GM19468 (cell line): ENCODE data around the gene RPL19.

Experiments
- ATAC-seq: cut with Tn5 transposase; IDR thresholded peaks from one replicate; pipeline ENCODE4 v1.9.1; 2021; ENCODE audit warnings: mild to moderate bottlenecking, moderate library complexity, moderate number of reproducible peaks; ENCODE audit not compliant: unreplicated experiment; ENCODE audit errors: extremely low read depth

RPL19 gene

DNA sequence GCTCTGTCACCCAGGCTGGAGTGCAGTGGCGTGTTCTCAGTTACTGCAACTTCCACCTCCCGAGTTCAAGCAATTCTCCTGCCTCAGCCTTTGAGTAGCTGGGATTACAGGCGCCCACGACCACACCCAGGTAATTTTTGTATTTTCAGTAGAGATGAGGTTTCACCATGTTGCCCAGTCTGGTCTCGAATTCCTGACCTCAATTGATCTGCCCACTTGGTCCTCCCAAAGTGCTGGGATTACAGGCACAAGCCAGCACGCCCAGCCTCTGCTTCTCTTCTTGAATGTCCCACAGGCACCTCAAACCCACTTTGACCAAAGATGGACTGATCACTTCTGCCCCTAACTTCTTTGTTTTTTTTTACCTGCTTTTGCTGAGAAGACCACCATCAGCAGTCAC lies 29.5 kb upstream of the RPL19 start:
- no peak for ATAC-seq

DNA sequence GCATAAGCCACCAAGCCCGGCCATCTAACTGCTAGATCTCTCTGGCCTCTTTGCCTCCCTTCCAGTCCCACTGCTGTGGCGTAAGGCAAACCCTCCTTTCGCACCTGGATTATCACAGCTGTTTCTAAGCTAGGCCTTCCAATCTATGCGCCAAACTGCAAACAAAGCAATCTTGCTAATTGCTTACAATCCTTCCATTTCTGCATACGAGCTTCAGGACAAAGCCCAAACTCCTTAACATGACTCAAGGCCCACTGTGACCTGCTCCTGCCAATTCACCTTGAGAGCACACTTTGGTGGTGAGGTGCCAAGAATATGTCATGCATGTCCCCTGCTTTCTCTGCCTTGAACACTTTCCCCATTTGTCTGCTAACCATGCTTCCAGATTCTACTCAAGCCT lies 28.1 kb upstream of the RPL19 start:
- no peak for ATAC-seq

DNA sequence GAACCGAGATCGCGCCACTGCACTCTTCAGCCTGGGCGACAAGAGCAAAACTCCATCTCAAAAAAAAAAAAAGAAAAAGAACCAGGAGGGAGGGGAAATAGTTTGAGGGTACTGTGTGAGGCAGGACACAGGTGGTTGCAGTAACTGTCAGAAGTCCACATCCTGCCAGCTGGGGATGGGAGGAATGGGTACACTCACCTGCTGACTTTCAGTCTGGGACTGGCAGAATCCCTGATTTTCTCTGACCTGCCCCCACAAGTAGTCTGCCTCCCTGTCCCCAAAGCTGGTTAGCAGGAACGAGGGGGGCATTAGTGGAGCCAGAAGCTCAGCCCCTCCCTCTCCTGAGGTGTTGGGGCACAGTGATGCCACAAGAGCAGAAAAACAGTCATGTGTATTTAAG lies 27.0 kb upstream of the RPL19 start:
- no peak for ATAC-seq

DNA sequence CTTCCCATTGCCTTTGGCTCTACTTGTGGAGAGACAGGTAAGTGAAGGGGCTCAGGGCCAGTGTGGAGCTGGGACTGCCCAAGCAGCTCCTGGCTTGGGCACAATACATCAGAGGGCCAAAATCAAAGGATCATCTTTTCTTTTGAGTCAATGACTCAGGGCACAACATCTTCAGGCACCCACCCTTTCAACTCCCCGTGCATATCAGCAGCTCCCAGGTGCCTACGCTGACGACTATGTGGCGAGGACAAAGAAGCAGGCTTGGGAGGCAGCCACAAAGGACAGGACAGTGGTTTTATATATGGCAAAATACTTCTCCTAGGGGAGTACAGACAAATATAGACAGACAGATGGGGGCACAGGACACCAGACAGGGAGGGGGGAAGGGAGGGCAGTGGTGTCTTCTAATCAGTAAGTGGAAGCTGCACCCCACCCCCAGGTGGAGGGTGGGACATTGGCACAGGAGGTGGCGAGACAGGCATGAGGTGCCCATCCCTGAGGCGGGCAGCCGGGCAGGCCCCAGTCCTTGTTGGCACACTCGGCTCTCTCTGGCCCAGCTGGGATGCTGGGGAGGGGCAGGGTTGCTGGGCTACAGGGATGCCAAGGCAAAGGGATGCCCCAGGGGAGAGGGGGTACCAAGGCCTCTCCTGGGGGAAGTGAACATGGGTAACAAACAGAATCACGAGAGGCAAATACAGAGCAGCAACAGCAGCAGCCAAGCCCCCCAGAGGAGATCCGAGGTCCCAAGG lies 26.4 kb upstream of the RPL19 start:
- ATAC-seq: no peak

GRCh38 chr17:39174920-39175694 lies 25.0 kb upstream of the RPL19 start:
- no peak for ATAC-seq

GRCh38 chr17:39175695-39176093 lies 24.4 kb upstream of the RPL19 start:
- no peak for ATAC-seq

DNA sequence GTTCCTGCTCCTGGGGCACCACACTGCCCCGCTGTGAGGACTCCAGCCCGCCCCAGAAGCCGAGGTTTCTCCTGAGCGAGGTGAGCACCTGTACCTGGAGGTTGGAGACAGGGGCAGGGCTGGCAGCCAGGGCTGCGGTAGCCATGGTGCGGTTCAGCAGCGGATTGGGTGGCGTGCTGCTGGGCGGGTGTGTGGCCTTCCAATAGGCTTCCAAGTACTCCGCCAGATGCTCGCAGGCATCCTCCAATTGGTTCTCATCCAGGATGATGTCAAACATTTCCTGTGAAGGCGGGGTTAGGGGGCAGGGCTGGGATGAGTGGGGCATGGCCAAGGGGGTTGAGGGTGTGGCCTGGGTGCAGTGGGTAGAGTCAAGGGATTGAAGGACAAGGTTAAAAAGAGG lies 22.8 kb upstream of the RPL19 start:
- no peak for ATAC-seq

DNA sequence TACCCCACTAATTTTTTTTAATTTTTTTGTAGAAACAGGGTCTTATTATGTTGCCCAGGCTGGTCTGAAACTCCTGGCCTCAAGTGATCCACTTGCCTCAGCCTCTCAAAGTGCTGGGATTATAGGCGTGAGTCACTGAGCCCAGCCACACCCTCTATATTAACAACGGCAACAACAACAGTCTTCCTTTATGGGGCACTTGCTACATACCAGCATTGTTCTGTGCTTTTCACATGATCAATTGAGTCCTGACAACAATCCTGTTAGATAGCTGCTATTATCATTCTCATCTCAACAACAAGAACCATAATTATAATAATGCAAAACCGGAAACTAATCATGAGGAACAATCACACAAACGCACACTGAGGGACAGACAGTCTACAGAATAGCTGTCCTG lies 21.5 kb upstream of the RPL19 start:
- ATAC-seq: no peak

GRCh38 chr17:39181303-39181702 lies 18.8 kb upstream of the RPL19 start:
- ATAC-seq: no peak

DNA sequence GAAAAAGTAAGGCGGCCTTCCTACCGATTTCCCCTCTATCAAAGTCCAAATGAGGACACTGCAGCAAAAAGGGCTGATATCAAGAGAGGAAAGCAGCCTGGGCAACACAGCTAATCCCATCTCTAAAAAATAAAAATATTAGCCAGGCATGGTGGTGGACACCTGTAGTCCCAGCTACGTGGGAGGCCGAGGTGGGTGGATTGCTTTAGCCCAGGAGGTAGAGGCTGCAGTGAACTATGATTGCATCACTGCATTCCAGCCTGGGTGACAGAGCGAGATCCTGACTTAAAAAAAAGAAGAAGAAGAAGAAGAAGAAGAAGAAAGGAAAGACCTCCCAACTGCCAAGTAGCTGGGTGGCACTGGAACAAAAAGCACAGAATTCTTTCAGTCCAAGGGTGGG lies 17.0 kb upstream of the RPL19 start:
- no peak for ATAC-seq

DNA sequence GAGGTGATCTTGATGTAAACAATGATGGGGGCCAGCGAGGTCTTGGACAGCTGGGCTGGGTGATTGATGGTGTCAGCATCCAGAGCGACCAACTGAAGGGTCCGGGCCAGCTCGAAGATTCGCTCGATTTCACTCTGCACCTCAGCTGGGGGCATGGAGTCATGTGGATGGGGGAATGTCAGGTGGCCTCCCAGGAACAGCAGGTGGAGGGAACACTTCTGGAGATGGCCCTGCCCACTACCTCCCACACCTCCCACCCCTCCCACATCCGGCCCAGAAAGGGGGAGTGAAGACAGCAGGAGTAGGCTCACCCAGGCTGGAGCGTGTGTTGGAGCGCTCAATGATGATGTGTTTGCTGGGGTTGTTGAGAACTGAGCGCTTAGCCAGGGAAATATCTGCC lies 16.4 kb upstream of the RPL19 start:
- no peak for ATAC-seq

GRCh38 chr17:39186481-39187002 lies 13.5 kb upstream of the RPL19 start:
- ATAC-seq: no peak

GRCh38 chr17:39187152-39187830 lies 12.8 kb upstream of the RPL19 start:
- ATAC-seq: no peak

DNA sequence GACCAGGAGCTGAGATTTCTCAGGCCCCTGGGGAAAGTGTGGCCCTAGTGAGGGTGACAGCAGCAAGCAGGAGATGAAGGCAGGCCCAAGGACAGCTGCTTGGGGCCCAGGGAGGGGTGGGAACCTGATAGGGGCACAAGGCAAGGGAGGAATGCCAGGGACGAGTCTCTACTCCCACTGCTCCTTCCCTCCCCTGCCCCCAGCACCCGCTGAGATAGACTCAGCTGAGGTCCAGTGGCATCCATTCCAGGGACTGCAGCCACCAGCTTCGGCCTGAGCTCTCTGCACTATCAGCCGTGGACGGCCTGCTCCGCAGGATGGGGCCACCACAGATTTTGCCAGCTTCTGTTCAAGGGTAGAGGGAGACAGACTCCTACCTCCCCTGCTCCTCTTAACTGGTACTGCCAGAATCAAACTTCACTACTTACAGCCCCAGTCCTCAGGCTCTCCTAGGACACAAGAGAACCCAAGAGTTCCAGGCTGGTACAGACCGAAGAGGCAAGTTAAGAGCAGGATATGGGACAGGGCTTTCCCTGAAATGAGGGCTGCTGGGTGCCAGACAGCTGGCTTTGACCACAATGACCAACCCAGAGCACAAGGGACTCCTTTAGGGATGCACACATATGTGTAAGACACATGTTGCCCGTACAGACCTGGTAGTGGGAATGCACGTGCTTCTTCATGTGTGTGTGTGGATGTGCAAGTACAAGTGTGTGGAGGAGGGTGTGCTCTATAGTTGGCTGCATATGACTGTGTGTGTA lies 8.2 kb upstream of the RPL19 start:
- ATAC-seq: no peak

DNA sequence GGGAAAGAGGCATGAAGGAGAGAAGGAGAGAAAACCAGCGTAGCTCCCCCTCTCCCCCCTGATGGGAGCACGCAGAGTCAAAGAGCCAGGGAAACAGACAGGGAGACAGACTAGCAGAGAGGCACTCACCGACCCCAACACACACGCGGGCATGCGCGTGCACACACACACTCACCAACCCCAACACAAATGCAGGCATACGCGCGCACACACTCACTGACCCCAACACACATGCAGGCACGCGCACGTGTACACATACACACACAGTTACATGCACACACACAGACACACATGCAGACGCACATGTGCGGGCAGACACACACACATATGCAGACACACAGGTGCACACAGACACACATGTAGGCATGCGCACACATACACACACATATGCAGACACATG lies 7.2 kb upstream of the RPL19 start:
- no peak for ATAC-seq

DNA sequence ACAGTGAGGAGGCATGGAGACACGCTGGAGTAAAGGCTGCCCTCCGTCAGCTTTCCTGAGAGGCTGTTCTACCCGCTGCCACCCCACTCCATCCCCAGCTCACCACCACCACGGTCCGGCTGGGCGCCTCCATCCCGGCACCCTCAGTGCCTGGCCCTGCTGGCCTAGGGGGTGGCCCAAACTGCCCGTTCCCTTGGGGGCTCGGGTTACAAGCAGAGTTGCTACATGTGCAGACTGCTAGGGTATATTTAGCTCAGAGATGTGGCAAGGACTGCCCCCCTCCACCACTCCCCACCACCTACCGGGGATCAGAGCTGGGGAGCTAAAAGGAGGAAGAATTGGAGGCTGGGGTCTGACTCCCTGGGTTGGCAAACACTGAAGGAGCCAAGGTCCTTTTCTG lies 6.7 kb upstream of the RPL19 start:
- no peak for ATAC-seq

DNA sequence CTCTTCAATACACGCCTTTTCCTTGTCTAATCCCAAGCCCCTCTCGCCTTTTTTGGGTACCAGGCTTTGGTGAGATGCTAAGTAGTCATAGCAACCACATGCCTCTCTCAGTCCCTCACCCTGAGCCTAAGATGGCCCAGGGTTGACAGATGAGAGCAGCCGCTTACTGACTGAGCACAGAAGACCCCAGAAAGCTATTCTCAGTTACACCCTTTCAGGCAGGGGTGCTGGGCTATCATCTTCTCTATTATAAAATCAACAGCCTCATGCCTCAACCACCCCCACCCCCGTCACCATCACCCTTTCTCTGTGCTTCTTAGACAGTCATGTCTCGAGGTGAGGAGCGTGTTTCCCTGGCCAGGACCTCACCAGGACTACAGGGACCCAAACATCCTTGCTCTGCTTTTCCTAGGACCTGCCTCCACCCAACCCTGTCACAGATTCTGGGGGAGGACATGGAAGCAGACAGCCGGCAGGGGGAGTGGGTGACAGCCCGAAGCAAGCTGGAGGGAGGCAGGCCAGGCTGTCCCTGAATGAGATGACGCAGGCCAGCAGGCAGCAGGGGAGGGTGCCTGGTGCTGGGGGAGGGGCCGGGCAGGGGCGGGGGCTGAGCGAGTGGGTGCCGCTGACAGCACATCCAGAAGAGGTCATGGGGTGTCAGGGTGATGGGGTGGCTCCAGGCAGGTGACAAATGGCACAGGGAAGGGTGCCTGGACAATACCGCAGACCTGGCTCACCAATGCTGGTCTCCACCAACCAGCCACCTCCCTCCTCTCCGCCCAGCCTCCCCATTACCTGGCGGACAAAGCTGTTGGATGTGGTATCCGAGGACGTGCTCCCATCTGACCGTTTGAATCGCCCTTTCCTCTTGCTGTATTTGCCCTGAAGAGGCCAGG lies 5.7 kb upstream of the RPL19 start:
- ATAC-seq: no peak

DNA sequence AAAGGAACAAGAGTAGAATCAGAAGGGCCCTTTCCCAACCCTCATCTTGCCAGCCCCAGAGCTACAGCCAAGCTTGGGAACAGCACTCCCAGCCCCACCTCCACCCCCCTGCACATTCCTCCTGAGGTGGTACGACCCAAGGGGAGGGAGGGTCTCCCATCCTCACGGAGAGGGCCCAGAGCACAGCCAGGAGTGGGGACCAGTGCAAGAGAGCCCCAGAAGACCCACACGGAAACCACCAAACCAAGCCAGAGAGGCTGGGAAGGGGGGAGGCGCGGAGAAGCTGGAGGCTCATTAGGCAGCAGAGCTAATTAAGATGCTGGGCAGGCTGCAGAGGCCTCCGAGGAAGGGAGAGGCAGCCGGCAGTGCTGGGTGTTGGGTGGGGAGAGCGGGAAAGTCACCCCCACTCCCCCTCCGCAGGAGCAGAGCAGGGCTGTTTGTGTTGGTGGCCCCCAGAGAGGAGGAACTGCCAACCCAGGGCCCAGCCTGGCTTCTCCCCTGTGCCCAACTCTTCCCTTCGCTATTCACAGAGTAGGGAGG lies 5.0 kb upstream of the RPL19 start:
- no peak for ATAC-seq

GRCh38 chr17:39195568-39196160 lies 4.4 kb upstream of the RPL19 start:
- no peak for ATAC-seq
